ENCODE measurements around the gene C5orf22. TPM values are rescaled to one million over a fixed set of nuclear protein-coding genes. Genes with fewer than 3 reads are reported as not detected.

The C5orf22 gene
- total and polyA plus RNA-seq, 2 of the 4 experiments (the other 2 are of a cell fraction): 11.2 to 19.9 TPM

- no peak overlapping the region for H3K56ac ChIP-seq (ENCODE audit: extremely low read depth, insufficient read depth, low read length)
- no peak overlapping the region for H3K18ac ChIP-seq (ENCODE audit: low read depth, low read length)
- H3K36me3 ChIP-seq (ENCODE audit: control insufficient read depth, insufficient read depth, low read length): no peaks in the 10 kb centered on the region
- WGBS, 2 experiments (ENCODE audit: extremely low coverage in 2 of 2, insufficient read length in 1 of 2): no CpG with 5 or more reads among the region's 1 CpG
- H4K5ac ChIP-seq (ENCODE audit: low read depth, low read length): no peak overlapping the region
- H3K4me3 ChIP-seq (ENCODE audit: insufficient read depth, low read depth, low read length): no peak overlapping the region
- no peak overlapping the region for H3K9ac ChIP-seq (ENCODE audit: low read depth, low read length)
- TF ChIP-seq USF2 (IDR thresholded peaks at IDR 0.05; ENCODE audit: low read depth, low read length) (no peak), RCOR1 (IDR thresholded peaks at IDR 0.05; ENCODE audit: insufficient replicate concordance, low read length) (no peak), RAD21 (IDR thresholded peaks at IDR 0.05; ENCODE audit: low read length) (no peak), POLR2A (IDR thresholded peaks at IDR 0.05; ENCODE audit: low read depth, low read length) (no peak), RFX5 (IDR thresholded peaks at IDR 0.05; ENCODE audit: low read depth, low read length) (no peak), NFE2L2 (IDR thresholded peaks at IDR 0.05; ENCODE audit: low read depth, low read length) (no peak), CTCF (conservative IDR thresholded peaks at IDR 0.05; ENCODE audit: low read depth, low read length) (no peak), MAFK (IDR thresholded peaks at IDR 0.05; ENCODE audit: low read depth, low read length) (no peak), SMC3 (IDR thresholded peaks at IDR 0.05; ENCODE audit: low read depth, low read length) (no peak), ELK1 (IDR thresholded peaks at IDR 0.05; ENCODE audit: borderline replicate concordance, low read depth, low read length) (no peak), MXI1 (IDR thresholded peaks at IDR 0.05; ENCODE audit: borderline replicate concordance, low read depth, low read length) (no peak), CHD1 (IDR thresholded peaks at IDR 0.05; ENCODE audit: low read depth, low read length) (no peak), CEBPB (IDR thresholded peaks at IDR 0.05; ENCODE audit: low read depth, low read length) (no peak), MAZ (IDR thresholded peaks at IDR 0.05; ENCODE audit: borderline replicate concordance, low read depth, low read length) (no peak), FOS (IDR thresholded peaks at IDR 0.05; ENCODE audit: low read depth, low read length) (no peak), BHLHE40 (IDR thresholded peaks at IDR 0.05; ENCODE audit: low read depth, low read length) (no peak)
- H3K27ac ChIP-seq (ENCODE audit: insufficient read depth, low read length): no peak overlapping the region
- no peak overlapping the region for H4K8ac ChIP-seq (ENCODE audit: low read depth in 2 of 2, low read length in 2 of 2)
- no peak overlapping the region for H3K4ac ChIP-seq (ENCODE audit: low read depth, low read length)
- no peak overlapping the region for H2BK120ac ChIP-seq (ENCODE audit: low read depth, low read length)
- H2BK15ac ChIP-seq (ENCODE audit: low read depth, low read length): no peak overlapping the region
- intact Hi-C loops (cut with micrococcal nuclease) (no loop called here), dilution Hi-C loops (cut with HindIII; ENCODE audit: low sequenced_read_pairs, unreplicated experiment) (no loop called here), in situ Hi-C loops (cut with MboI; ENCODE audit: low sequenced_read_pairs) (no loop called here)
- no peaks in the 10 kb centered on the region for H3K4me1 ChIP-seq (ENCODE audit: control insufficient read depth, insufficient read depth, low read length)
- H3K9me3 ChIP-seq (ENCODE audit: control insufficient read depth, insufficient read depth, low read length): no peaks in the 10 kb centered on the region
- no peak overlapping the region for H2AK5ac ChIP-seq (ENCODE audit: low read depth, low read length)
- ATAC-seq (ENCODE audit: low read depth) (no peak), DNase-seq (no peak)
- H3K4me2 ChIP-seq (ENCODE audit: low read depth, low read length): no peak overlapping the region
- no peaks in the 10 kb centered on the region for H3K9me1 ChIP-seq (ENCODE audit: insufficient read depth, low read length)
- no peak overlapping the region for H4K91ac ChIP-seq (ENCODE audit: insufficient read depth, low read depth, low read length)
- no peak overlapping the region for H2AFZ ChIP-seq (replicated peaks; ENCODE audit: low read length, poor library complexity)
- H2AK9ac ChIP-seq (replicated peaks; ENCODE audit: low read depth, low read length, poor library complexity): no peak overlapping the region
- H3K79me1 ChIP-seq (ENCODE audit: low read depth in 1 of 2, low read length in 2 of 2): no peaks in the 10 kb centered on the region
- H2BK20ac ChIP-seq (ENCODE audit: low read depth, low read length): no peak overlapping the region
- ChIA-PET CTCF (no interaction called here), POLR2A (ENCODE audit: unreplicated experiment) (no interaction called here)
- no TSS peak for BruUV-seq (replicated peaks)
- H3K27me3 ChIP-seq (ENCODE audit: control insufficient read depth, insufficient read depth, low read length): peaks cover 16% of the 10 kb centered on the region
- H2BK5ac ChIP-seq (ENCODE audit: low read depth, low read length, poor library complexity, severe bottlenecking): no peak overlapping the region
- H3K14ac ChIP-seq (replicated peaks; ENCODE audit: low read depth, low read length): no peak overlapping the region
- no peak overlapping the region for H3K23ac ChIP-seq (ENCODE audit: low read depth, low read length)
- H4K20me1 ChIP-seq (ENCODE audit: insufficient read depth, low read length): no peaks in the 10 kb centered on the region
These were observed 64.3 kb downstream of the C5orf22 start for GRCh38 chr5:31596354-31596753.
